ENCODE data around the gene FANCE.

Gene FANCE

GRCh38 chr6:35483893-35484645 is 31.9 kb downstream of the FANCE start:
- no peak overlapping the region for H3K4me3 ChIP-seq (ENCODE audit: low read depth, low read length)
- DNase-seq (ENCODE audit: low read depth) = no peak
- TF ChIP-seq CTCF (IDR thresholded peaks at IDR 0.05; ENCODE audit: low read depth, low read length, missing control alignments) = no peak

- no peak overlapping the region for H3K4me3 ChIP-seq (ENCODE audit: low read depth, low read length)
- no peak for DNase-seq (ENCODE audit: low read depth)
- TF ChIP-seq CTCF (IDR thresholded peaks at IDR 0.05; ENCODE audit: low read depth, low read length, missing control alignments) = no peak
Measured at GRCh38 chr6:35484921-35485392, 32.8 kb downstream of the FANCE start.

DNA sequence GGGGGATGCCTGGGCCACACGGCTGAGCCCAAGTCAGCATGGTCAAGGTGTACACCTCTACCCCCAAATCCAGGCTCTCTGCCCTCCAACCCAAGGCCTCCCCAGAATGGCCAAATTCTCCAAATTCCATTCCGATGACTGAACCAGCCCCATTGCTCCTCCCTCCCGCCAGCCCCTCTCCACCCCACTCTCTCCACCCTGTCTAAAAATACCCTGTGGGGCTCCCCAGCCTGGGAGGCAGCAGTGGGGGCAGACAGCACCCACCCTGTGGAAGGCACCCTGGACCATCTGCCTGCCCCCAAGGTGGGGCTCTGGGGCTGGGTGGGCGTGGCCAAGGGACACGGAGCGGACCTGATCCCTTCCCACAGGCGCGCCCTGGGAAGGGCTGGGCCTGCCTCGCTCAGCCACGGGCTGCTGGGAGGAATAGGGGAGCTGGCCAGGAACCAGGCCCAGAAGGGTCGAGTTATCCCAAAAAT is 33.3 kb downstream of the FANCE start:
- no peak for TF ChIP-seq CTCF (IDR thresholded peaks at IDR 0.05; ENCODE audit: low read depth, low read length, missing control alignments)
- H3K4me3 ChIP-seq (ENCODE audit: low read depth, low read length) = no peak overlapping the region
- DNase-seq (ENCODE audit: low read depth) = no peak

DNA sequence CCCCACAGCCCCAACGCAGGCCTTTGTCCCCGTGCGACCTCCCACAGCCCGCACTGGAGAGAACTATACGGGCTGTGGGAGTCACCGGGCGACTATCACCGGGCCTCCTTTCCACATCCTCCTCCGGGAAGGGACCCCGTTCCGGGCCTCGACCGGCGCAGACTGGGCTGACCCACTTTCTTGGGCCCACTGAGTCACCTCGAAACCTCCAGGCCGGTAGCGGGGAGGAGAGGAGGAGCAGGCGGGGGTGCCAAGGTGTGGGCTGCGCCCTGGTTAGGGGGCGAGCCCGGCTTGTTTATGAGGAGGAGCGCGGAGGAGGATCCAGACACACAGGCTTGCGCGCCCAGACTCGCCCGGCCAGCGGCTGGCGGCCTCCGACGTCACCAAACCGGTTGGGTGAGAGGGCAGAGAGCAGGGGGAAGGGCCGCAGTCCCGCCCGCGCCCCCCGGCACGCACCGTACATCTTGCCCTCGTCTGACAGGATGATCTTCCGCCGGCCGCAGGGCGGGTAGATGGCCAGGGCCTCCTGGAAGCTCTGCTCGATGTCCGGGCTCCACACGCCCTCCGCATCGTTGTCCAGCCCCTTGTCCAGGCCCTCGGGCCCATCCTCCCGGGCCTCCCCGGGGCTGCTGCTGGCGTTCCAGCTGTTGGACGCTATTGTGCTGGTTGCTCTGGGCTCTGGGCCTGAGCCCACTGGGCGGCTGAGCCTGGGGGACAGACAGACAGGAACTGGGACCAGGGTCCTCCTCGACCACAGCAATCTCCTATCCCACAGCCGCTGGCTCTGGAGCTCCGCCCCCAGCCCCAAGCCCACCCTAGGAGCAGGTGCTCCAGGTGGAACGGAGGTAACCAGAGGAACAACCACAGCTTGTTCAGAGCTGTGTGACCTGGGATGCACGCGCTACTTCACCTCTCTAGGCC is 34.1 kb downstream of the FANCE start:
- DNase-seq (ENCODE audit: low read depth) = no peak
- no peak for TF ChIP-seq CTCF (IDR thresholded peaks at IDR 0.05; ENCODE audit: low read depth, low read length, missing control alignments)
- no peak overlapping the region for H3K4me3 ChIP-seq (ENCODE audit: low read depth, low read length)

DNA sequence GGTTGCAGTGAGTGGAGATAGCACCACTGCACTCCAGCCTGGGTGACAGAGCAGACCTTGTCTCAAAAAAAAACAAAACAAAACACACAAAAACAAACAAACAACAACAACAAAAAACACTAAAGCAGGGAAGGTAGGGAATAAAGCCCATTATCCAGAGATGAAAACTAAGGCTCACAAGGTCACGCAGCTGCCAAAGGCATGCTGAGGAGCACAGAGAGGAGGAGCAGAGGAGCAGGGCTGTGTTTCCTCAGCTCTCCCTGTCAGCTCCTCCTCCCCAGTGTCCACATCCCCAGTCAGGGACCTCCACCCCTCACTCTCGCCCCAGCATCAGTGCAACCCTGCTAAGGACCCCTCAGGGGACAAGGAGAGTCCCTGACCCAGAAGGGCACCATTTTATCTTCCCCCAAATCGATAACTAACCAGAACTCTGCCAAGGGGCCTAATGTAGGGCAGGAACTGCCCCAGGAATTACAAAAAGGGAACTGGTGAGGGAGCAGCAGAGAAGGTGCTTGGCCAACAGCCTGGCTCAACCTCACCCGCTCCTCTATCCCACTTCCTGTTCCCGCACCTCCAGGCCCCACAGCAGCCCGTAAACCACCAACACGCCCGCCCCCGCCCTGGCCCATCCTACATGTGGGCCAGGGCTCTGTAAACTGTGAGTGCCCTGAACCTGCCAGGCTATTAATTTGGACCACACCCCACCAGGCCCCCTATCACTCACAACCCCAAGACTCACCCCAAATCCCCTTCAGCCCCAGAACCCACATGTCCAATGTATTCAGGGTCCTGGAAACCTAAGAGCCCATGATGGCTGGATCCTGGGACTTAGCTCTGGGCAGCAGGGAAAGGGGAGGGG is 35.7 kb downstream of the FANCE start:
- no peak overlapping the region for H3K4me3 ChIP-seq (ENCODE audit: low read depth, low read length)
- DNase-seq (ENCODE audit: low read depth) = no peak
- no peak for TF ChIP-seq CTCF (IDR thresholded peaks at IDR 0.05; ENCODE audit: low read depth, low read length, missing control alignments)

GRCh38 chr6:35488517-35488862 is 36.4 kb downstream of the FANCE start:
- DNase-seq (ENCODE audit: low read depth) = no peak
- TF ChIP-seq CTCF (IDR thresholded peaks at IDR 0.05; ENCODE audit: low read depth, low read length, missing control alignments) = no peak
- no peak overlapping the region for H3K4me3 ChIP-seq (ENCODE audit: low read depth, low read length)

All from GM12864 (cell line).